Stomach (tissue), 4 donors: ENCODE results near the gene IQSEC1.

ENCODE experiments used
- CTCF ChIP-seq, 7 experiments: fragments of 450-650 bp in 4 of 7; fragments of 200-600 bp in 3 of 7; sonication (generic) in 3 of 7; IDR thresholded peaks; one replicate each; pipeline ENCODE4 v1.5.1; 2016 to 2019; ENCODE audit warnings: antibody characterized with exemption in 7 of 7, control low read depth in 2 of 7, mild to moderate bottlenecking in 1 of 7
- POLR2A ChIP-seq, 4 donors: fragments of 450-650 bp; IDR thresholded peaks; one replicate each; pipeline ENCODE4 v1.6.1; 2016; ENCODE audit warnings: antibody characterized with exemption in 4 of 4, control low read depth in 2 of 4, mild to moderate bottlenecking in 1 of 4, moderate library complexity in 1 of 4
- POLR2AphosphoS5 ChIP-seq, 3 donors: sonication (generic); formaldehyde crosslinking; IDR thresholded peaks; one replicate each; pipeline ENCODE4 v1.6.1; 2016; ENCODE audit warnings: antibody characterized with exemption in 3 of 3

GRCh38 chr3:12902181-12902999, 170.8 kb downstream of the IQSEC1 start:
- TF ChIP-seq CTCF (IDR thresholded peaks at IDR 0.05), result no peak
- TF ChIP-seq POLR2A (IDR thresholded peaks at IDR 0.05), result no peak
- TF ChIP-seq POLR2AphosphoS5 (IDR thresholded peaks at IDR 0.05), result no peak
